Activated B cell treated with CpG ODN at 0.5 μM for 24 hours (primary cell): ENCODE measurements around the gene INPP5E. TPM values are rescaled to one million over a fixed set of nuclear protein-coding genes. Genes with fewer than 3 reads are reported as not detected.

Experiments used
- ATAC-seq: fragments of 200-7000 bp; cut with Tn5 transposase; one replicate; pipeline ENCODE4 v1.10.0; 2021; ENCODE audit warnings: low read depth, mild to moderate bottlenecking, moderate library complexity
- CTCF ChIA-PET: fragments of 350-600 bp; sonication (Branson Sonifier 250); formaldehyde crosslinking; loops from one replicate; lab custom pipeline; 2021; ENCODE audit warnings: antibody characterized with exemption; lab: Charles Lee
- POLR2A ChIA-PET: fragments of 350-600 bp; sonication (Branson Sonifier 250); formaldehyde crosslinking; loops from one replicate; lab custom pipeline; 2021; ENCODE audit warnings: antibody characterized with exemption; lab: Charles Lee
- DNase-seq: peaks from one replicate; pipeline ENCODE4 v3.0.0; 2022
- H3K27ac Mint-ChIP-seq: one replicate; pipeline ENCODE4 v1.8.0; 2020; ENCODE audit warnings: mixed read lengths
- H3K27me3 Mint-ChIP-seq: one replicate; pipeline ENCODE4 v1.8.0; 2021; ENCODE audit warnings: mixed read lengths
- H3K36me3 Mint-ChIP-seq: one replicate; pipeline ENCODE4 v1.8.0; 2021; ENCODE audit warnings: low read depth, mixed read lengths
- H3K4me1 Mint-ChIP-seq: one replicate; pipeline ENCODE4 v1.8.0; 2021; ENCODE audit warnings: mixed read lengths
- H3K4me3 Mint-ChIP-seq: one replicate; pipeline ENCODE4 v1.8.0; 2020; ENCODE audit warnings: mild to moderate bottlenecking, mixed read lengths
- H3K9me3 Mint-ChIP-seq: one replicate; pipeline ENCODE4 v1.8.0; 2020; ENCODE audit warnings: mixed read lengths
- intact Hi-C: fragments of 100-400 bp; cut with micrococcal nuclease; formaldehyde crosslinking; loops from one replicate; pipeline ENCODE4 v1.15.1; 2024
- total RNA-seq: library from RNA; stranded (reverse); gene quantifications from 2 replicates; pipeline ENCODE4 v1.2.3, GENCODE V29; 2022
- TF ChIP-seq, protein P1 (sequence below): fragments of 200-600 bp; IDR thresholded peaks from one replicate; pipeline ENCODE4 v1.8.0; 2022; ENCODE audit warnings: antibody characterized with exemption, mild to moderate bottlenecking

INPP5E gene
- total RNA-seq, 1 donor from 2014 or later: 26.6 TPM

DNA sequence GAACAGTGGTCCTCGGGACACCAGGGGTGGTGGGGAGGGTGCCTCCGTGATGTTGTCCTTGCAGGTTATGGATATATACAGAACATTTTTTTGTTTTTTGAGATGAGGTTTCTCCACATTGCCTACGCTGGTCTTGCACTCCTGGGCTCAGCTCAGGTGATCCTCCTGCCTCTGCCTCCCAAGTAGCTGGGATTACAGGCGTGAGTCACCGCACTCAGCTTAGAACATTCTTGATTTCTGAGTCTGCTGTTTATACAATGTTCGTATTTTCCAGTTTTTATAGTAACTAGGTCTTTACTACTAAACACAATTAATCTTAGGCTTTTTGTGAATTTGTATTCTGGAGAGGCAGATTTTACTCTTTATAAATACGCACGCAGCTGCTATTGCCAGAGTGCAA, 23.2 kb downstream of the INPP5E start:
- ChIA-PET POLR2A (no interaction called here), CTCF (no interaction called here)
- no peaks in the 10 kb centered on the region for H3K27me3 Mint-ChIP-seq
- H3K27ac Mint-ChIP-seq: no peak overlapping the region
- H3K4me1 Mint-ChIP-seq: peaks cover 9% of the 10 kb centered on the region
- DNase-seq (no peak), ATAC-seq (no peak)
- H3K9me3 Mint-ChIP-seq: no peaks in the 10 kb centered on the region
- TF ChIP-seq, protein P1, sequence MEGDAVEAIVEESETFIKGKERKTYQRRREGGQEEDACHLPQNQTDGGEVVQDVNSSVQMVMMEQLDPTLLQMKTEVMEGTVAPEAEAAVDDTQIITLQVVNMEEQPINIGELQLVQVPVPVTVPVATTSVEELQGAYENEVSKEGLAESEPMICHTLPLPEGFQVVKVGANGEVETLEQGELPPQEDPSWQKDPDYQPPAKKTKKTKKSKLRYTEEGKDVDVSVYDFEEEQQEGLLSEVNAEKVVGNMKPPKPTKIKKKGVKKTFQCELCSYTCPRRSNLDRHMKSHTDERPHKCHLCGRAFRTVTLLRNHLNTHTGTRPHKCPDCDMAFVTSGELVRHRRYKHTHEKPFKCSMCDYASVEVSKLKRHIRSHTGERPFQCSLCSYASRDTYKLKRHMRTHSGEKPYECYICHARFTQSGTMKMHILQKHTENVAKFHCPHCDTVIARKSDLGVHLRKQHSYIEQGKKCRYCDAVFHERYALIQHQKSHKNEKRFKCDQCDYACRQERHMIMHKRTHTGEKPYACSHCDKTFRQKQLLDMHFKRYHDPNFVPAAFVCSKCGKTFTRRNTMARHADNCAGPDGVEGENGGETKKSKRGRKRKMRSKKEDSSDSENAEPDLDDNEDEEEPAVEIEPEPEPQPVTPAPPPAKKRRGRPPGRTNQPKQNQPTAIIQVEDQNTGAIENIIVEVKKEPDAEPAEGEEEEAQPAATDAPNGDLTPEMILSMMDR: no peak
- H3K36me3 Mint-ChIP-seq: peaks cover 76% of the 10 kb centered on the region
- H3K4me3 Mint-ChIP-seq: no peak overlapping the region
- intact Hi-C loops: no loop called here

DNA sequence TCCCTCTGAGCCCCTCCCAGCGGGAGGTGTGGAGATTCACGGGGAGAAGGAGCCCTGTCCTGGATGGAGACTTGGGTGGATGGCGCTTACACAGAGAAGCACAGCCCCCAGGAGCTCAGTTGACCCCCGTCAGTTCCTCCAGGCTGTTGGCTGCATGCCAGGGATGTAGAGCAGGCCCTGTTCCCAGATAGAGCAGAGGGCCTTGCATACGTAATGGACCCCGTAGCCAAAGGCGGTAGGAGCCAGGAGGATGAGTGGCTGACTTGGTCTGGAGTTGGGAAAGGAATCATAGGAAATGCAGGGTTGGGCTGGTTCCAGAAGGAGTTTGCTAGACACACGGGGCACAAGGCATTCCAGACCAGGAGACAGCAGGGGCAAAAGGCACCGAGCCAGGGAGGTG, 26.7 kb downstream of the INPP5E start:
- intact Hi-C loops: no loop called here
- CTCF ChIA-PET: no interaction called here

DNA sequence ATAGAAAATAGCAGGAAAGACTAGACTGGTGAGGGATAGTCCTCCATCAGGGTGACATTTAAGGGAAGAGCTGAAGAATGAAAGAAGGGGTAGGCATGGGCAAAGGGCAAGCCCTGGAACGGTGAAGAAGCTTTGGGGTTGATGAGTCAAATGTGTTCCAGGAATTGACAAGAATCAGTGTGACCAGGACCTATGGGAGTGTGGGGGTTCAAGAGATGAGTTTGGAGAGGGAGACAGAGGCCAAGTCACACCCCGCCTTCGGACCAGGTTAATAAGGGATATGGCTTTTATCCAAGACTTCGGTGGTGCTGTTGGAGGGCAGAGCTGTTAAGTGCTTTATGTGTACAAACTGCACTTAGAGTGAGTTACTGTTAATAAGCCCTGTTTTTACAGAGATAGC, 28.3 kb downstream of the INPP5E start:
- ATAC-seq (no peak), DNase-seq (no peak)
- Mint-ChIP-seq H3K36me3 (peaks cover 55% of the 10 kb centered on the region), H3K27me3 (no peaks in the 10 kb centered on the region), H3K4me3 (peak overlapping the region; percentile 92), H3K27ac (peak overlapping the region; percentile 90), H3K9me3 (no peaks in the 10 kb centered on the region), H3K4me1 (peaks cover 39% of the 10 kb centered on the region)
- ChIA-PET POLR2A (no interaction called here), CTCF (interaction anchor here (1.8 kb wide), 1 partner anchor 10 kb away, joined by 4 read pairs; no protein-coding TSS in a partner anchor)
- TF ChIP-seq, protein P1: no peak
- intact Hi-C loops: loop anchor here (2.0 kb wide), 2 partner anchors 27 to 71 kb away; partner anchors contain the start of genes INPP5E and SEC16A

More for the DNA sequence above, 26.7 kb downstream of the INPP5E start:
- peaks cover 34% of the 10 kb centered on the region for H3K4me1 Mint-ChIP-seq
- H3K9me3 Mint-ChIP-seq: no peaks in the 10 kb centered on the region
- no peaks in the 10 kb centered on the region for H3K27me3 Mint-ChIP-seq
- no peak overlapping the region for H3K27ac Mint-ChIP-seq
- POLR2A ChIA-PET: interaction anchor here (1.1 kb wide), 1 partner anchor 9 kb away, joined by 3 read pairs; no protein-coding TSS in a partner anchor
- no peak overlapping the region for H3K4me3 Mint-ChIP-seq
- peaks cover 60% of the 10 kb centered on the region for H3K36me3 Mint-ChIP-seq
- DNase-seq (no peak), ATAC-seq (no peak)
- TF ChIP-seq, protein P1: no peak

DNA sequence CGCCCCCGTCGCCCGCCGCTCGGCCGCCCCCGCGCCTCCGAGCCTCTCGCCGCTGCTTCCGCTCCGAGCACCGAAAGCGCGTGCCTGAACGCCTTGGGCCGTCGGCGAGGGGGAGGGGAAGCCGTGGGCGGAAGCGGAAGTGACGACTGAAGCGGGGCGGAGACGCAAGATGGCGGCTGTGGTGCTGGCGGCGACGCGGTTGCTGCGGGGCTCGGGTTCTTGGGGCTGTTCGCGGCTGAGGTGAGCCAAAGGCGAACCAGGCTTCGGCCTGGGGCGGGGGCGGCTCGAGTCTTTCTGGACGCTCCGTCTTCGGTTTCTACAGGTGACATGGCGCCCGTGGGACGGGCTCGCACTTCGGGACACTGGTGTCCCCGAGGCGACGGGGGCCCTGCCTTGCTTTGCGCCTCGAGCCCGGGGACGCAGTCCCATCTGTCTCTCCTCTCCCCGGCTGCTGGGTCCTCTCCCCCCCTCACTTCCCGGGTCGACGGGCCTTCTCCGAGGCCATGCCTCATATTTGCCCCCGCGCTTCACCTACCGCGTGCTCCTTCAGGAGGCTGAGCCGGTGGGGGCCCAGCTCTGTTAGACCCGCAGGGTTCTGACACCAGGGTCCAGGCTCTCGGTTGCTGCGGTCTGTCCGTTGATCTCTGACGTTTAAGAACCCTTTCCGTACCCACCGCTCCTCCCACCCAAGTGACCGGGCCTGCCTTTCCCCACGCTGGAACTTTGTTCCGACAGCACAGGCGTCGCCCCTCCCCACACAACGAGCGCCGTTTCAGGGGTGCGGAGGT, 29.0 kb downstream of the INPP5E start, which contains the start of the genes ENTR1 and PMPCA:
ENTR1 (minus strand) TSS at position 115 of the 788 bp plus-strand sequence. CDS start 217 bp downstream, outside the sequence.
PMPCA (plus strand) TSS at position 159 of the 788 bp plus-strand sequence; CDS start at position 170, 11 bp downstream.
- peak within 1 kb of the TSS; percentile 90 for H3K27ac Mint-ChIP-seq

More for the DNA sequence above, 29.0 kb downstream of the INPP5E start, which contains the start of the genes ENTR1 and PMPCA:
- no peaks in the 10 kb centered on the region for H3K27me3 Mint-ChIP-seq
- ChIA-PET CTCF (interaction anchor here (1.8 kb wide), 1 partner anchor 9 kb away, joined by 4 read pairs; no protein-coding TSS in a partner anchor), POLR2A (interaction anchor here (1.0 to 1.4 kb wide), 3 partner anchors 9 to 48 kb away, joined by 3 to 19 read pairs (median 10); partner anchors contain the start of gene DNLZ)
- TF ChIP-seq, protein P1: no peak
- peak within 1 kb of the TSS; percentile 92 for H3K4me3 Mint-ChIP-seq
- peak; percentile 98 for DNase-seq
- peaks cover 53% of the 10 kb centered on the region for H3K36me3 Mint-ChIP-seq
- no peaks in the 10 kb centered on the region for H3K9me3 Mint-ChIP-seq
- peak; percentile 87 for ATAC-seq
- H3K4me1 Mint-ChIP-seq: peaks cover 41% of the 10 kb centered on the region
- intact Hi-C loops: loop anchor here (1.0 to 2.0 kb wide), 3 partner anchors 10 to 72 kb away; partner anchors contain the start of genes INPP5E, SEC16A and SNAPC4
